Endothelial cell of umbilical vein (primary cell): Measurements from ENCODE around the gene GPR160. TPM values are rescaled to one million over a fixed set of nuclear protein-coding genes. Genes with fewer than 3 reads are reported as not detected.

Source experiments
- BruUV-seq: library from RNA; stranded (reverse); fragments of 400-500 nt; replicated peaks from 2 replicates; lab custom pipeline; 2021; lab: Mats Ljungman, UMichigan
- CTCF ChIA-PET: fragments of 300-600, 350-600 bp; sonication (Branson Sonifier 250); formaldehyde crosslinking; loops from one replicate; lab custom pipeline; 2021; ENCODE audit warnings: antibody characterized with exemption, inconsistent platforms; lab: Charles Lee
- POLR2A ChIA-PET: fragments of 300-600, 350-600 bp; sonication (Branson Sonifier 250); formaldehyde crosslinking; loops from one replicate; lab custom pipeline; 2021; ENCODE audit warnings: antibody characterized with exemption, inconsistent platforms; lab: Charles Lee
- DNase-seq: peaks from one replicate; pipeline ENCODE4 v3.0.0-alpha.2; 2011; ENCODE audit warnings: low read depth, low spot score
- FAIRE-seq: peaks from 2 replicates; lab custom pipeline; 2011; peaks lifted over from hg19 to GRCh38; lab: Jason Lieb, UNC
- H2AFZ ChIP-seq: 2 replicates; pipeline ENCODE4 v1.6.0; 2012; ENCODE audit warnings: low read depth, low read length, control low read depth, inconsistent platforms
- H3K27ac ChIP-seq: 2 replicates; pipeline ENCODE4 v1.5.1; 2011; ENCODE audit warnings: low read depth, mild to moderate bottlenecking, control low read depth, low read length, moderate library complexity; ENCODE audit not compliant: insufficient read depth
- H3K27me3 ChIP-seq, 2 experiments: 2 replicates each; pipeline versions ENCODE4 v1.6.0 to v1.6.1; 2011; ENCODE audit warnings: low read length in 2 of 2, mixed read lengths in 1 of 2; ENCODE audit not compliant: control insufficient read depth in 2 of 2, insufficient read depth in 2 of 2
- H3K36me3 ChIP-seq, 2 experiments: 2 replicates in 1 of 2; 3 replicates in 1 of 2; pipeline ENCODE4 v1.5.1; 2011; ENCODE audit warnings: low read length in 2 of 2, mild to moderate bottlenecking in 1 of 2, moderate library complexity in 1 of 2; ENCODE audit not compliant: control insufficient read depth in 2 of 2, insufficient read depth in 2 of 2; ENCODE audit errors: extremely low read depth in 1 of 2
- H3K4me1 ChIP-seq: 3 replicates; pipeline ENCODE4 v1.5.1; 2011; ENCODE audit warnings: mild to moderate bottlenecking, low read length; ENCODE audit not compliant: control insufficient read depth, insufficient read depth; ENCODE audit errors: extremely low read depth
- H3K4me2 ChIP-seq: 2 replicates; pipeline ENCODE4 v1.6.1; 2011; ENCODE audit warnings: low read length, control low read depth, mixed read lengths; ENCODE audit not compliant: insufficient read depth
- H3K4me3 ChIP-seq, 3 experiments: fragments of 200-600 bp in 1 of 3; sonication (generic), shearing (Covaris generic) in 1 of 3; replicated peaks in 1 of 3; 2 replicates each; pipeline ENCODE4 v1.5.1; 2011 to 2016; ENCODE audit warnings: control low read depth in 3 of 3, low read length in 3 of 3, mild to moderate bottlenecking in 2 of 3, inconsistent platforms in 1 of 3, low read depth in 1 of 3, moderate library complexity in 1 of 3; ENCODE audit not compliant: insufficient read depth in 1 of 3
- H3K79me2 ChIP-seq: 2 replicates; pipeline ENCODE4 v1.6.0; 2012; ENCODE audit warnings: low read length, inconsistent platforms; ENCODE audit not compliant: control insufficient read depth, insufficient read depth
- H3K9ac ChIP-seq: replicated peaks from 2 replicates; pipeline ENCODE3; 2011; ENCODE audit warnings: low read length, control low read depth; ENCODE audit not compliant: insufficient read depth; ENCODE audit errors: extremely low read depth
- H3K9me1 ChIP-seq: replicated peaks from 3 replicates; pipeline ENCODE4 v1.6.0; 2011; ENCODE audit warnings: mild to moderate bottlenecking, low read length; ENCODE audit not compliant: control insufficient read depth, insufficient read depth; ENCODE audit errors: extremely low read depth
- H3K9me3 ChIP-seq: replicated peaks from 2 replicates; pipeline ENCODE4 v1.5.1; 2012; ENCODE audit warnings: low read length, inconsistent platforms; ENCODE audit not compliant: control insufficient read depth, insufficient read depth
- H4K20me1 ChIP-seq: replicated peaks from 2 replicates; pipeline ENCODE3; 2011; ENCODE audit warnings: mild to moderate bottlenecking, low read length; ENCODE audit not compliant: control insufficient read depth, insufficient read depth; ENCODE audit errors: extremely low read depth
- EZH2 ChIP-seq: IDR thresholded peaks from 2 replicates; pipeline ENCODE4 v1.6.1; 2012; ENCODE audit warnings: borderline replicate concordance, low read depth, mild to moderate bottlenecking, moderate library complexity, low read length, inconsistent platforms; ENCODE audit not compliant: severe bottlenecking
- FOS ChIP-seq: IDR thresholded peaks from 2 replicates; pipeline ENCODE4 v1.6.1; 2011; ENCODE audit warnings: mild to moderate bottlenecking, low read length, moderate library complexity, borderline replicate concordance; ENCODE audit not compliant: insufficient read depth
- GATA2 ChIP-seq: IDR thresholded peaks from 2 replicates; pipeline ENCODE4 v1.7.0; 2011; ENCODE audit warnings: low read depth, mild to moderate bottlenecking, moderate library complexity, mixed read lengths, low read length; ENCODE audit not compliant: insufficient read length, insufficient read depth
- JUN ChIP-seq: IDR thresholded peaks from 2 replicates; pipeline ENCODE4 v1.6.1; 2011; ENCODE audit warnings: borderline replicate concordance, low read depth; ENCODE audit not compliant: insufficient read length, insufficient read depth
- MYC ChIP-seq: IDR thresholded peaks from one replicate; pipeline ENCODE4 v1.6.1; 2011; ENCODE audit warnings: mild to moderate bottlenecking, low read depth, low read length
- POLR2A ChIP-seq: IDR thresholded peaks from 2 replicates; pipeline ENCODE4 v1.6.1; 2012; ENCODE audit warnings: low read depth, mild to moderate bottlenecking, control low read depth, low read length
- POLR2AphosphoS5 ChIP-seq: IDR thresholded peaks from 2 replicates; pipeline ENCODE4 v1.6.1; 2012; ENCODE audit warnings: low read depth, mild to moderate bottlenecking, control low read depth, low read length, moderate library complexity; ENCODE audit not compliant: insufficient read depth
- dilution Hi-C: fragments of 300-500 bp; cut with MboI; formaldehyde crosslinking; loops from one replicate; pipeline ENCODE4 v1.15.0; 2019; ENCODE audit warnings: low sequenced_read_pairs; ENCODE audit not compliant: extremely low pct_ligation_motif_present
- intact Hi-C: fragments of 100-400 bp; cut with micrococcal nuclease; formaldehyde crosslinking; loops from one replicate; pipeline ENCODE4 v1.10.0; 2022
- polyA plus RNA-seq, 4 experiments: library from polyadenylated mRNA; depleted of rRNA in 3 of 4; stranded (reverse) in 3 of 4; unstranded in 1 of 4; fragments of >200 nt; gene quantifications; 2 replicates each; pipeline versions ENCODE4 v1.2.1 to v1.2.3, GENCODE V29; 2011 to 2012; ENCODE audit warnings: missing spikeins in 1 of 4
- total RNA-seq: library from RNA; stranded (reverse); gene quantifications from 2 replicates; pipeline ENCODE4 v1.2.3, GENCODE V29; 2021
- TF ChIP-seq, protein P1 (sequence below), 2 donors: IDR thresholded peaks; 1 replicate in 1 of 2; 2 replicates in 1 of 2; pipeline ENCODE4 v1.5.1; 2011; ENCODE audit warnings: low read length in 2 of 2, mild to moderate bottlenecking in 2 of 2, moderate library complexity in 2 of 2, control low read depth in 1 of 2, inconsistent platforms in 1 of 2, low read depth in 1 of 2; ENCODE audit not compliant: insufficient read depth in 1 of 2; ENCODE audit errors: extremely low read depth in 1 of 2
- TF ChIP-seq, protein P2 (sequence below): IDR thresholded peaks from 2 replicates; pipeline ENCODE4 v1.6.1; 2011; ENCODE audit not compliant: insufficient read depth, insufficient read length

The GPR160 gene
- total and polyA plus RNA-seq, 2 donors (not counting 3 experiments of a cell fraction or from before 2014, with no cell fraction given) = 0.39 to 1.3 TPM

DNA sequence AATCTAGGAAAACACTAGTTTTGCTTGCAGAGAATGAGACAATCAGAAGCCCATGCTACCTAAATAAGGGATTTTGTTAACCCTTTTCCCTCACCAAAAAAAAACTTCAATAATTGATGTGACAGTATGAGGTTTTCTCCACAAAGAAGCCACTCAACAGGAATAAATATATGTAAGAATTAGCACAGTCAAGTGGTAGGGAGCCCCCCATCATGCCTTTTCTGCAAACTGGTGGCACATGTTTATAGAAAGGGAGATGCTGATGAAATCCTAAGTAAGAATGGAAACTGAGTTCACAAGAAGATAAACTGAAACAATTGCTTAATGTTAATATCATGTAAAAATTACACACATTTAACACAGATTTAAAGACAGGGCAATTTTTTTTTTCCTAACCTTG is 92.7 kb downstream of the GPR160 start:
- Histone ChIP-seq H3K27ac (no peak overlapping the region), H3K4me3 (no peak overlapping the region), H3K9me1 (no peaks in the 10 kb centered on the region), H3K4me2 (no peak overlapping the region), H3K27me3 (no peaks in the 10 kb centered on the region), H3K36me3 (peaks cover 7 to 9% of the 10 kb centered on the region in 2 experiments), H2AFZ (no peak overlapping the region), H4K20me1 (no peaks in the 10 kb centered on the region), H3K79me2 (no peaks in the 10 kb centered on the region), H3K9me3 (no peaks in the 10 kb centered on the region), H3K9ac (no peak overlapping the region), H3K4me1 (no peaks in the 10 kb centered on the region)
- ChIA-PET CTCF (no interaction called here), POLR2A (no interaction called here)
- intact Hi-C loops (no loop called here), dilution Hi-C loops (no loop called here)
- no peak for TF ChIP-seq POLR2A
- TF ChIP-seq MYC = no peak
- TF ChIP-seq EZH2 = no peak
- TF ChIP-seq GATA2 = no peak
- TF ChIP-seq POLR2AphosphoS5 = no peak
- no peak for TF ChIP-seq JUN
- TF ChIP-seq FOS = no peak
- no TSS peak for BruUV-seq
- no peak for DNase-seq
- no peak for FAIRE-seq

DNA sequence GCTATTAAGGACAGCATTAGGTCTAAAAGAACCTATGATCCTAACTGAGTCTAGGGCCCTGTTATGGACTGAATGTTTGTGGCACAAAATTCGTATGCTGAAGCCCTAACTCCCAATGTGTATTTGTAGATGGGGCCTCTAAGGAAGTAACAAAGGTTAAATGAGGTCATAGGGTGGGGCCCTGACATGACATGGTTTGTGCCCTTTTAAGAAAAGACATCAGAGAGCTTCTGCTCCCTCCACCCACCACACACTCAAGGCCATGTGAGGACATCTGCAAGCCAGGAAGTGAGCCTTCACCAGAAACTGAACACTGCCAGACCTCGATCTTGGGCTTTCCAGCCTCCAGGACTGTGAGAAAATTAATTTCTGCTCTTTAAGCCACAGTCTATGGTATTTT is 94.5 kb downstream of the GPR160 start:
- ChIA-PET CTCF (no interaction called here), POLR2A (no interaction called here)
- Histone ChIP-seq H3K27ac (no peak overlapping the region), H3K4me1 (no peaks in the 10 kb centered on the region), H3K9me1 (no peaks in the 10 kb centered on the region), H2AFZ (no peak overlapping the region), H3K27me3 (no peaks in the 10 kb centered on the region), H3K9ac (no peak overlapping the region), H3K79me2 (peaks cover 3% of the 10 kb centered on the region), H4K20me1 (no peaks in the 10 kb centered on the region), H3K4me2 (no peak overlapping the region), H3K36me3 (peaks cover 7 to 9% of the 10 kb centered on the region in 2 experiments), H3K4me3 (no peak overlapping the region), H3K9me3 (no peaks in the 10 kb centered on the region)
- BruUV-seq = no TSS peak
- DNase-seq = no peak
- FAIRE-seq = no peak
- TF ChIP-seq GATA2 (no peak), MYC (no peak), EZH2 (no peak), FOS (no peak), JUN (no peak), POLR2AphosphoS5 (no peak)
- TF ChIP-seq, protein P1, sequence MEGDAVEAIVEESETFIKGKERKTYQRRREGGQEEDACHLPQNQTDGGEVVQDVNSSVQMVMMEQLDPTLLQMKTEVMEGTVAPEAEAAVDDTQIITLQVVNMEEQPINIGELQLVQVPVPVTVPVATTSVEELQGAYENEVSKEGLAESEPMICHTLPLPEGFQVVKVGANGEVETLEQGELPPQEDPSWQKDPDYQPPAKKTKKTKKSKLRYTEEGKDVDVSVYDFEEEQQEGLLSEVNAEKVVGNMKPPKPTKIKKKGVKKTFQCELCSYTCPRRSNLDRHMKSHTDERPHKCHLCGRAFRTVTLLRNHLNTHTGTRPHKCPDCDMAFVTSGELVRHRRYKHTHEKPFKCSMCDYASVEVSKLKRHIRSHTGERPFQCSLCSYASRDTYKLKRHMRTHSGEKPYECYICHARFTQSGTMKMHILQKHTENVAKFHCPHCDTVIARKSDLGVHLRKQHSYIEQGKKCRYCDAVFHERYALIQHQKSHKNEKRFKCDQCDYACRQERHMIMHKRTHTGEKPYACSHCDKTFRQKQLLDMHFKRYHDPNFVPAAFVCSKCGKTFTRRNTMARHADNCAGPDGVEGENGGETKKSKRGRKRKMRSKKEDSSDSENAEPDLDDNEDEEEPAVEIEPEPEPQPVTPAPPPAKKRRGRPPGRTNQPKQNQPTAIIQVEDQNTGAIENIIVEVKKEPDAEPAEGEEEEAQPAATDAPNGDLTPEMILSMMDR (IDR thresholded peaks at IDR 0.05; ENCODE audit: extremely low read depth in 1 of 2, insufficient read depth in 1 of 2, low read depth in 1 of 2, low read length in 2 of 2) = no peak
- TF ChIP-seq, protein P2, sequence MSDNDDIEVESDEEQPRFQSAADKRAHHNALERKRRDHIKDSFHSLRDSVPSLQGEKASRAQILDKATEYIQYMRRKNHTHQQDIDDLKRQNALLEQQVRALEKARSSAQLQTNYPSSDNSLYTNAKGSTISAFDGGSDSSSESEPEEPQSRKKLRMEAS = no peak
- intact Hi-C loops = no loop called here
- dilution Hi-C loops = no loop called here
